A549 (cell line): ENCODE measurements around the gene SALL3. TPM values are rescaled to one million over a fixed set of nuclear protein-coding genes. Genes with fewer than 3 reads are reported as not detected.

Experiments
- ATAC-seq, 2 experiments: fragments of 200-7000 bp in 1 of 2; fragments of >200 bp in 1 of 2; cut with Nextera tagmentation in 1 of 2; cut with Tn5 transposase in 1 of 2; 3 replicates each; pipeline versions ENCODE4 v1.8.0 to v1.9.1; 2018 to 2020; ENCODE audit warnings: mild to moderate bottlenecking in 1 of 2, moderate library complexity in 1 of 2
- CTCF ChIA-PET: fragments of 300-600 bp; sonication (Branson Sonifier 250); formaldehyde crosslinking; extraction: SDS; loops from one replicate; lab custom pipeline; 2021; ENCODE audit warnings: antibody characterized with exemption, inconsistent platforms; lab: Yijun Ruan, JAX
- POLR2A ChIA-PET: fragments of 350-600 bp; formaldehyde crosslinking; extraction: SDS; loops from one replicate; lab custom pipeline; 2021; ENCODE audit warnings: antibody characterized with exemption, inconsistent platforms; lab: Yijun Ruan, JAX
- DNase-seq, 2 experiments: peaks; one replicate each; pipeline versions ENCODE4 v3.0.0 to v3.0.0-alpha.2; 2011 to 2016; ENCODE audit warnings: low read depth in 1 of 2, low spot score in 1 of 2
- FAIRE-seq: peaks from 2 replicates; lab custom pipeline; 2011; peaks lifted over from hg19 to GRCh38; lab: Jason Lieb, UNC
- H3K27ac ChIP-seq, 2 experiments: fragments of >200 bp; sonication (Bioruptor Twin); formaldehyde crosslinking; 3 replicates each; pipeline ENCODE4 v1.5.1; 2016 to 2017
- H3K4me1 ChIP-seq: fragments of >200 bp; sonication (Bioruptor Twin); formaldehyde crosslinking; 3 replicates; pipeline ENCODE4 v1.6.1; 2016
- H3K4me2 ChIP-seq: fragments of >200 bp; sonication (Bioruptor Twin); formaldehyde crosslinking; 3 replicates; pipeline ENCODE4 v1.6.1; 2016
- H3K4me3 ChIP-seq: fragments of >200 bp; sonication (Bioruptor Twin); formaldehyde crosslinking; 3 replicates; pipeline ENCODE4 v1.5.1; 2016
- H3K9me3 ChIP-seq: fragments of >200 bp; sonication (Bioruptor Twin); formaldehyde crosslinking; 3 replicates; pipeline ENCODE4 v1.6.1; 2016
- CBX8 ChIP-seq: fragments of 200-600 bp; sonication (generic); IDR thresholded peaks from 2 replicates; pipeline ENCODE4 v1.6.1; 2016
- CHD4 ChIP-seq: fragments of 200-600 bp; sonication (generic); IDR thresholded peaks from 2 replicates; pipeline ENCODE4 v1.6.1; 2016; ENCODE audit warnings: antibody characterized with exemption, mild to moderate bottlenecking, borderline replicate concordance
- EHF ChIP-seq: fragments of 250-450 bp; sonication (Bioruptor Pico); IDR thresholded peaks from 2 replicates; pipeline ENCODE4 v1.5.0; 2020; ENCODE audit warnings: mild to moderate bottlenecking
- EHMT2 ChIP-seq: fragments of 200-600 bp; sonication (generic); IDR thresholded peaks from 2 replicates; pipeline ENCODE4 v1.6.1; 2016; ENCODE audit warnings: antibody characterized with exemption, low read depth, mild to moderate bottlenecking, moderate library complexity
- FOSB ChIP-seq: fragments of 250-450 bp; sonication (Bioruptor Pico); IDR thresholded peaks from 2 replicates; pipeline ENCODE4 v1.5.0; 2020; ENCODE audit warnings: mild to moderate bottlenecking, moderate library complexity
- FOXS1 ChIP-seq: fragments of 250-450 bp; sonication (Bioruptor Pico); IDR thresholded peaks from 2 replicates; pipeline ENCODE4 v1.5.0; 2020; ENCODE audit warnings: mild to moderate bottlenecking, moderate library complexity
- GATA3 ChIP-seq: IDR thresholded peaks from 2 replicates; pipeline ENCODE4 v1.6.1; 2012; ENCODE audit warnings: borderline replicate concordance
- HOXA7 ChIP-seq: fragments of 250-450 bp; sonication (Bioruptor Pico); IDR thresholded peaks from 2 replicates; pipeline ENCODE4 v1.5.0; 2020; ENCODE audit warnings: mild to moderate bottlenecking, moderate library complexity
- JUNB ChIP-seq: fragments of >200 bp; sonication (Bioruptor Twin); formaldehyde crosslinking; IDR thresholded peaks from 2 replicates; pipeline ENCODE4 v1.6.1; 2016
- MAZ ChIP-seq: fragments of 150-350 bp; IDR thresholded peaks from 2 replicates; pipeline ENCODE4 v1.6.1; 2014; ENCODE audit warnings: antibody characterized with exemption, low read depth, low read length, borderline replicate concordance
- MYC ChIP-seq: IDR thresholded peaks from 2 replicates; pipeline ENCODE4 v1.6.1; 2012; ENCODE audit warnings: mild to moderate bottlenecking, inconsistent platforms, low read length, improper control_type of control experiment, borderline replicate concordance
- NPAS2 ChIP-seq: fragments of 250-450 bp; sonication (Bioruptor Pico); IDR thresholded peaks from 2 replicates; pipeline ENCODE4 v1.8.0; 2022; ENCODE audit warnings: mild to moderate bottlenecking, moderate library complexity, borderline replicate concordance
- NR3C1 ChIP-seq: fragments of >200 bp; sonication (Bioruptor Twin); formaldehyde crosslinking; IDR thresholded peaks from 3 replicates; pipeline ENCODE4 v1.6.1; 2017
- POLR2AphosphoS2 ChIP-seq: conservative IDR thresholded peaks from 2 replicates; pipeline ENCODE4 v1.6.1; 2012; ENCODE audit warnings: low read length, improper control_type of control experiment, inconsistent platforms
- RARB ChIP-seq: fragments of 250-450 bp; sonication (Bioruptor Pico); IDR thresholded peaks from 2 replicates; pipeline ENCODE4 v1.8.0; 2021; ENCODE audit warnings: mild to moderate bottlenecking, moderate library complexity
- RCOR1 ChIP-seq: fragments of 150-350 bp; IDR thresholded peaks from 2 replicates; pipeline ENCODE4 v1.6.1; 2014; ENCODE audit warnings: antibody characterized with exemption, low read length, low read depth
- TFCP2L1 ChIP-seq: fragments of 250-450 bp; sonication (Bioruptor Pico); IDR thresholded peaks from 2 replicates; pipeline ENCODE4 v1.5.0; 2021; ENCODE audit warnings: mild to moderate bottlenecking
- TP53 ChIP-seq: fragments of 250-450 bp; sonication (Bioruptor Pico); IDR thresholded peaks from 2 replicates; pipeline ENCODE4 v1.5.0; 2021; ENCODE audit warnings: mild to moderate bottlenecking, moderate library complexity
- ZFP36 ChIP-seq: fragments of 450-650 bp; IDR thresholded peaks from 2 replicates; pipeline ENCODE4 v1.6.1; 2014; ENCODE audit warnings: borderline replicate concordance; ENCODE audit not compliant: partially characterized antibody
- WGBS: methylation state at CpG from one replicate; pipeline ENCODE4 v1.1.6; 2017; ENCODE audit errors: missing lambda C conversion rate; 5-methylcytosine and 5-hydroxymethylcytosine counted together
- polyA plus RNA-seq, 4 experiments: library from polyadenylated mRNA; depleted of rRNA in 3 of 4; stranded (reverse); fragments of >200 nt; fragmentation: RNase III in 1 of 4; extraction: RNeasy Plus Mini Kit Qiagen cat#74134 plus additional on column Dnase treatment in 1 of 4; gene quantifications; 2 replicates in 3 of 4; 3 replicates in 1 of 4; pipeline ENCODE4 v1.2.3, GENCODE V29; 2011 to 2017
- TF ChIP-seq, protein P1 (sequence below): fragments of 250-450 bp; sonication (Bioruptor Pico); IDR thresholded peaks from 2 replicates; pipeline ENCODE4 v1.5.0; 2020; ENCODE audit warnings: low read depth, mild to moderate bottlenecking, moderate library complexity
- TF ChIP-seq, protein P2 (sequence below): fragments of >200 bp; sonication (Bioruptor Twin); formaldehyde crosslinking; IDR thresholded peaks from 3 replicates; pipeline ENCODE4 v1.5.1; 2016
- TF ChIP-seq, protein P3 (sequence below): fragments of 200-600 bp; sonication (generic); IDR thresholded peaks from 2 replicates; pipeline ENCODE4 v1.6.1; 2016; ENCODE audit warnings: antibody characterized with exemption, mild to moderate bottlenecking, moderate library complexity
- TF ChIP-seq, protein P4 (sequence below): fragments of 450-650 bp; IDR thresholded peaks from 2 replicates; pipeline ENCODE4 v1.6.1; 2014; ENCODE audit warnings: antibody characterized with exemption
- TF ChIP-seq, protein P5 (sequence below): IDR thresholded peaks from 2 replicates; pipeline ENCODE4 v1.6.1; 2012
- TF ChIP-seq, protein P6 (sequence below): IDR thresholded peaks from 2 replicates; pipeline ENCODE4 v1.6.1; 2012; ENCODE audit warnings: low read depth, borderline replicate concordance
- TF ChIP-seq, protein P7 (sequence below): IDR thresholded peaks from 2 replicates; pipeline ENCODE4 v1.6.1; 2012

The SALL3 gene
- polyA plus RNA-seq, 2 of the 4 experiments (the other 2 are of a cell fraction), result not detected

DNA sequence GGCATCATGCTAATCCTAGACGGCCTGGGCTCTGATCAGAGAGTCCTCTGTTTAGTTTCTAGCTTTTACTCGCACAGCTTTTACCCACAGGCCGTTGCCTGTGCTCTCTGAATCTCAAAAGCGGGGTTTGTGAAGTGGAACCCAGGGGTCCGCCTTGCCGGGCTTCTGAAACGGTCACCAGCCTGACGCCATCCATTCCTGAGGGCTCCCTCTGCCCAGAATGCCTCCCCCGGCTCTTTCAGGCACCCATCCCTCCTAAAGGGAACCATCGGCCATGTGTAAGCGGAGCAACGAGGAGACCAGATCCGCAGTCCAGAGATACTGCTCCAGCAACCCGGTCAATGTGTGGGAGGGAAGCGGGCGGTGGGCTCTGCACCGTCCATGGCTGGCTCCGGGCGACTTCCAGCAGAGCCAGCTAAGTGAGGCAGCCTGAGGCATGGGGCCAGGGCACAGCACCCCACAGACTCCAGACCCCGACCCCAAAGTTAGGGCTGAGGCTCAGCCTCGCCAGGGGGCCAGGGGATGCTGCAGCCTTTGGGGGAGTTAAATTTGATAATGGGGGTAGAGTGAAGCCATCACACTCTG, 28.8 kb downstream of the SALL3 start (continued):
- TF ChIP-seq CHD4 (no peak), ZFP36 (no peak), JUNB (no peak), NPAS2 (CRISPR knock-in tag) (no peak), TFCP2L1 (CRISPR knock-in tag) (no peak)
- TF ChIP-seq, protein P1, sequence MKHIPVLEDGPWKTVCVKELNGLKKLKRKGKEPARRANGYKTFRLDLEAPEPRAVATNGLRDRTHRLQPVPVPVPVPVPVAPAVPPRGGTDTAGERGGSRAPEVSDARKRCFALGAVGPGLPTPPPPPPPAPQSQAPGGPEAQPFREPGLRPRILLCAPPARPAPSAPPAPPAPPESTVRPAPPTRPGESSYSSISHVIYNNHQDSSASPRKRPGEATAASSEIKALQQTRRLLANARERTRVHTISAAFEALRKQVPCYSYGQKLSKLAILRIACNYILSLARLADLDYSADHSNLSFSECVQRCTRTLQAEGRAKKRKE (CRISPR knock-in tag), result no peak

DNA sequence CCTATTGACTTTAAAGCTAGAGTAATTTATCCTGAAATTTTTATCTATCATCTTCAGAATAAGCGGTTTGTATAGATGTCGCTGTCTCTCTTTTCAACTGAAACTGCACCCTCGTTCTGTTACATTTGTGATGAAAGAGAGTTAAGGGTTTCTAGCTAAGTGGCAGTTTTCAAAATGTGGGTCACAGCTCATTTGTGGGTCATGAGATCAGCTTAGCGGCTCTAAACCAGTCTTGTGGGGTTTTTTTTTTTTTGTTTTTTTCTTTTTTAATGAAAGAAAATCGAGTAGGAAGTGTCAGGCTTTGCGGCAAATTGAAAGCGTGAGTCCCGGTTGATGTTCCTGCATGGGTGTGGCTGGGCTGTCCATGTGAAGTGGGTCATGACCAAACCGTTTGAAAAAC, 31.2 kb downstream of the SALL3 start:
- no peak for DNase-seq
- no peak for FAIRE-seq
- WGBS, result 38% methylated on average over 9 of the region's 9 CpGs

DNA sequence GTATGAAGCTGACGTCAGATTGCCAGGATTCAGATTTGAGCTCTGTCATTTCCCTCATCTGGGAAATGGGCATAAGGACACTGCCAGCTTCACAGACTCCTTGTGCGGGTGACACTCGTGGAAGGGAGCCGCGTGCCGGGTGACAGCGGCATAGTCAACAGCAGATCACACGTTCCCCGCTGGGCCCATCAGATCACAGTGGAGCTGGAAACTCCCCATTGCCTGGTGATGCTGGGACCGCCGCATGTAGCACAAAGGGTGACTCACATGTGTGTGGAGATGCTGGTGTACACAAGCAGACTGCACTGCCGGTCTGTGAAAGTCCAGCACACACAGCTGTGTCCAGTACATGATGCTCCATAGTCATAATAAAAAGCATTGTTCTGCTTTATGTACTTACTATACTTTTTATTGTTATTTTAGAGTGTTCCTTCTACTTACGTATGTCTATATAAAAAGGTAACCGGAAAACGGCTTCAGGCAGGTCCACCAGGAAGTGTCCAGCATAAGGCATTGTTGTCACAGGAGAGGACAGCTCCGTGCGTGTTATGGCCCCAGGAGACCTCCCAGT, 31.8 kb downstream of the SALL3 start:
- no peak for ATAC-seq
- ChIA-PET CTCF (no interaction called here), POLR2A (no interaction called here)
- DNase-seq, result no peak
- 47% methylated on average over 15 of the region's 17 CpGs for WGBS
- Histone ChIP-seq H3K4me2 (no peak overlapping the region), H3K4me3 (no peak overlapping the region), H3K27ac (no peak overlapping the region), H3K9me3 (no peaks in the 10 kb centered on the region), H3K4me1 (no peaks in the 10 kb centered on the region)
- FAIRE-seq, result no peak
- no peak for TF ChIP-seq HOXA7 (CRISPR knock-in tag)
- TF ChIP-seq FOXS1 (CRISPR knock-in tag), result no peak
- TF ChIP-seq, protein P2, sequence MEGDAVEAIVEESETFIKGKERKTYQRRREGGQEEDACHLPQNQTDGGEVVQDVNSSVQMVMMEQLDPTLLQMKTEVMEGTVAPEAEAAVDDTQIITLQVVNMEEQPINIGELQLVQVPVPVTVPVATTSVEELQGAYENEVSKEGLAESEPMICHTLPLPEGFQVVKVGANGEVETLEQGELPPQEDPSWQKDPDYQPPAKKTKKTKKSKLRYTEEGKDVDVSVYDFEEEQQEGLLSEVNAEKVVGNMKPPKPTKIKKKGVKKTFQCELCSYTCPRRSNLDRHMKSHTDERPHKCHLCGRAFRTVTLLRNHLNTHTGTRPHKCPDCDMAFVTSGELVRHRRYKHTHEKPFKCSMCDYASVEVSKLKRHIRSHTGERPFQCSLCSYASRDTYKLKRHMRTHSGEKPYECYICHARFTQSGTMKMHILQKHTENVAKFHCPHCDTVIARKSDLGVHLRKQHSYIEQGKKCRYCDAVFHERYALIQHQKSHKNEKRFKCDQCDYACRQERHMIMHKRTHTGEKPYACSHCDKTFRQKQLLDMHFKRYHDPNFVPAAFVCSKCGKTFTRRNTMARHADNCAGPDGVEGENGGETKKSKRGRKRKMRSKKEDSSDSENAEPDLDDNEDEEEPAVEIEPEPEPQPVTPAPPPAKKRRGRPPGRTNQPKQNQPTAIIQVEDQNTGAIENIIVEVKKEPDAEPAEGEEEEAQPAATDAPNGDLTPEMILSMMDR, result no peak
- TF ChIP-seq TP53 (CRISPR knock-in tag), result no peak
- TF ChIP-seq, protein P3, sequence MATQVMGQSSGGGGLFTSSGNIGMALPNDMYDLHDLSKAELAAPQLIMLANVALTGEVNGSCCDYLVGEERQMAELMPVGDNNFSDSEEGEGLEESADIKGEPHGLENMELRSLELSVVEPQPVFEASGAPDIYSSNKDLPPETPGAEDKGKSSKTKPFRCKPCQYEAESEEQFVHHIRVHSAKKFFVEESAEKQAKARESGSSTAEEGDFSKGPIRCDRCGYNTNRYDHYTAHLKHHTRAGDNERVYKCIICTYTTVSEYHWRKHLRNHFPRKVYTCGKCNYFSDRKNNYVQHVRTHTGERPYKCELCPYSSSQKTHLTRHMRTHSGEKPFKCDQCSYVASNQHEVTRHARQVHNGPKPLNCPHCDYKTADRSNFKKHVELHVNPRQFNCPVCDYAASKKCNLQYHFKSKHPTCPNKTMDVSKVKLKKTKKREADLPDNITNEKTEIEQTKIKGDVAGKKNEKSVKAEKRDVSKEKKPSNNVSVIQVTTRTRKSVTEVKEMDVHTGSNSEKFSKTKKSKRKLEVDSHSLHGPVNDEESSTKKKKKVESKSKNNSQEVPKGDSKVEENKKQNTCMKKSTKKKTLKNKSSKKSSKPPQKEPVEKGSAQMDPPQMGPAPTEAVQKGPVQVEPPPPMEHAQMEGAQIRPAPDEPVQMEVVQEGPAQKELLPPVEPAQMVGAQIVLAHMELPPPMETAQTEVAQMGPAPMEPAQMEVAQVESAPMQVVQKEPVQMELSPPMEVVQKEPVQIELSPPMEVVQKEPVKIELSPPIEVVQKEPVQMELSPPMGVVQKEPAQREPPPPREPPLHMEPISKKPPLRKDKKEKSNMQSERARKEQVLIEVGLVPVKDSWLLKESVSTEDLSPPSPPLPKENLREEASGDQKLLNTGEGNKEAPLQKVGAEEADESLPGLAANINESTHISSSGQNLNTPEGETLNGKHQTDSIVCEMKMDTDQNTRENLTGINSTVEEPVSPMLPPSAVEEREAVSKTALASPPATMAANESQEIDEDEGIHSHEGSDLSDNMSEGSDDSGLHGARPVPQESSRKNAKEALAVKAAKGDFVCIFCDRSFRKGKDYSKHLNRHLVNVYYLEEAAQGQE, result no peak
- TF ChIP-seq RCOR1, result no peak
- TF ChIP-seq RARB (CRISPR knock-in tag), result no peak
- no peak for TF ChIP-seq GATA3
- TF ChIP-seq, protein P4, sequence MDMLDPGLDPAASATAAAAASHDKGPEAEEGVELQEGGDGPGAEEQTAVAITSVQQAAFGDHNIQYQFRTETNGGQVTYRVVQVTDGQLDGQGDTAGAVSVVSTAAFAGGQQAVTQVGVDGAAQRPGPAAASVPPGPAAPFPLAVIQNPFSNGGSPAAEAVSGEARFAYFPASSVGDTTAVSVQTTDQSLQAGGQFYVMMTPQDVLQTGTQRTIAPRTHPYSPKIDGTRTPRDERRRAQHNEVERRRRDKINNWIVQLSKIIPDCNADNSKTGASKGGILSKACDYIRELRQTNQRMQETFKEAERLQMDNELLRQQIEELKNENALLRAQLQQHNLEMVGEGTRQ, result no peak
- no peak for TF ChIP-seq EHMT2

More for the DNA sequence above, 31.2 kb downstream of the SALL3 start:
- H3K4me1 ChIP-seq, result no peaks in the 10 kb centered on the region
- H3K27ac ChIP-seq, result no peak overlapping the region
- ChIA-PET POLR2A (no interaction called here), CTCF (no interaction called here)
- ATAC-seq, result no peak
- H3K9me3 ChIP-seq, result no peaks in the 10 kb centered on the region
- TF ChIP-seq POLR2AphosphoS2 (no peak), CBX8 (no peak), JUNB (no peak), NR3C1 (no peak), MAZ (no peak), MYC (no peak), RCOR1 (no peak), EHMT2 (no peak), FOSB (CRISPR knock-in tag) (no peak), EHF (CRISPR knock-in tag) (no peak)
- TF ChIP-seq, protein P4, result no peak
- TF ChIP-seq, protein P5, sequence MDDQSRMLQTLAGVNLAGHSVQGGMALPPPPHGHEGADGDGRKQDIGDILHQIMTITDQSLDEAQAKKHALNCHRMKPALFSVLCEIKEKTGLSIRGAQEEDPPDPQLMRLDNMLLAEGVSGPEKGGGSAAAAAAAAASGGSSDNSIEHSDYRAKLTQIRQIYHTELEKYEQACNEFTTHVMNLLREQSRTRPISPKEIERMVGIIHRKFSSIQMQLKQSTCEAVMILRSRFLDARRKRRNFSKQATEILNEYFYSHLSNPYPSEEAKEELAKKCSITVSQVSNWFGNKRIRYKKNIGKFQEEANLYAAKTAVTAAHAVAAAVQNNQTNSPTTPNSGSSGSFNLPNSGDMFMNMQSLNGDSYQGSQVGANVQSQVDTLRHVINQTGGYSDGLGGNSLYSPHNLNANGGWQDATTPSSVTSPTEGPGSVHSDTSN, result no peak
- TF ChIP-seq, protein P6, sequence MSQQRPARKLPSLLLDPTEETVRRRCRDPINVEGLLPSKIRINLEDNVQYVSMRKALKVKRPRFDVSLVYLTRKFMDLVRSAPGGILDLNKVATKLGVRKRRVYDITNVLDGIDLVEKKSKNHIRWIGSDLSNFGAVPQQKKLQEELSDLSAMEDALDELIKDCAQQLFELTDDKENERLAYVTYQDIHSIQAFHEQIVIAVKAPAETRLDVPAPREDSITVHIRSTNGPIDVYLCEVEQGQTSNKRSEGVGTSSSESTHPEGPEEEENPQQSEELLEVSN, result no peak
- TF ChIP-seq, protein P7, sequence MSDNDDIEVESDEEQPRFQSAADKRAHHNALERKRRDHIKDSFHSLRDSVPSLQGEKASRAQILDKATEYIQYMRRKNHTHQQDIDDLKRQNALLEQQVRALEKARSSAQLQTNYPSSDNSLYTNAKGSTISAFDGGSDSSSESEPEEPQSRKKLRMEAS, result no peak
- no peak overlapping the region for H3K4me3 ChIP-seq
- H3K4me2 ChIP-seq, result no peak overlapping the region
